ENCODE results near the gene PRDM11.

- TF ChIP-seq EZH2 (IDR thresholded peaks at IDR 0.05; ENCODE audit: borderline replicate concordance, low read length): no peak
- no peak for TF ChIP-seq CTCF (conservative IDR thresholded peaks at IDR 0.05 in 1 of 2, IDR thresholded peaks at IDR 0.05 in 1 of 2; ENCODE audit: extremely low read depth in 1 of 2, insufficient read depth in 1 of 2, low read depth in 1 of 2, low read length in 2 of 2)
Measured at GRCh38 chr11:45188127-45188526, 41.7 kb downstream of the PRDM11 start.
